NCI-H2081 (cell line): ENCODE results near the gene IDH2.
"Not testable (repeated sequence)": the region's sequence is repeated elsewhere in the genome, so short reads cannot be mapped to it uniquely, and the experiment has no call there.

Experiments used
- DNase-seq, 2 experiments: peaks; one replicate each; lab custom pipeline; 2025; lab: John Stamatoyannopoulos, UW

The IDH2 gene

DNA sequence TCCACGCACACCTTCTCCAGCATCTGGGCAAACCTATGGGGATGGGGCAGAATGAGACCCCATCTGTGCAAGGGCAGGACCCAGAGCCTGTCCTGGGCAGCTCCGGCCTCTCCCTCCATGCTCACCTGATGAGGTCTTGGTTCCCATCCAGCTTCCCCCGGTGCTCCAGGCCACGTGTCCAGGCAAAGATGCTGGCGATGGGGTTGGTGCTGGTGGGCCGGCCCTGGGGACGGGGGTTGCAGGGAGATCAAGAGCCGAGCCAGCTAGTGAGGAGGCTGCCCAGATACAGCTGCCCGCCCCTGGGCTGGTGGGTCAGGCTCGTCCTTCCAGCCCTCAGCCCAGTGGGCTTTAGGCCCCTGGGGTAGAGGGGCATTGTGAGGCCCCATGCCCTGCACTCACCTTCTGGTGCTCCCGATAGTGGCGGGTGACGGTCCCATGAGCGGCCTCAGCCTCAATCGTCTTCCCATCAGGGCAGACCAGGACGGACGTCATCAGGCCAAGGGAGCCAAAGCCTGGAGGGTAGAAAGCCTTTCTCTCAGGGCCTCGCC lies 17.3 kb downstream of the IDH2 start:
- no peak for DNase-seq

DNA sequence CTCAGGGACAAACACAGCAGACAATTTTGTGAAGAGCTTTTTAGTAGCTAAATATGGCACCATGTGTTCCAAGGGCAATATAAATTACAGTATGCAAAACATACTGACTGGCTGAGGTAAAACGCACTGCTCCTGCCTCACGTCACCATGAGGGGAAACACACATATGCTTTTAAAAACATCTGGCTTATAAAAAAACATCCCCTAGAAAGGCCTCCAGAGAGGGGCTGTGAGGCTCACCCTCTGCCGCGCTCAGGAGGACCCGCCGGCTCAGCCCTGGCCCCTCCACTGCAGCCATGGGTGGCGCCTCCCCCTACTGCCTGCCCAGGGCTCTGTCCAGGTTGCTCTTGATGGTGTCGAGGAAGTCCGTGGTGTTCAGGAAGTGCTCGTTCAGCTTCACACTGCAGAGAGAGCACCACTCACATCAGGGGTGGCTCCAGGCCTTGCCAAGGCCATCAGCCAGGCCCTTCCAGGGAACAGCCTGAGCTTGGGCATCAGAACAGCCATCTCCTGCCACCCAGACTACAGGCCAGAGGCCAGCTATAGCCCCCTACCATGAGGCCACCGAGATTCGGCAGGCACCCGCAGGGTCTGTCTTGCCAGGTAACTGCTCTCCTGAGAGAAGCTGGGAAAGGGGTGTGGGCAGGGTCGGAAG lies 18.2 kb downstream of the IDH2 start:
- no peak for DNase-seq

DNA sequence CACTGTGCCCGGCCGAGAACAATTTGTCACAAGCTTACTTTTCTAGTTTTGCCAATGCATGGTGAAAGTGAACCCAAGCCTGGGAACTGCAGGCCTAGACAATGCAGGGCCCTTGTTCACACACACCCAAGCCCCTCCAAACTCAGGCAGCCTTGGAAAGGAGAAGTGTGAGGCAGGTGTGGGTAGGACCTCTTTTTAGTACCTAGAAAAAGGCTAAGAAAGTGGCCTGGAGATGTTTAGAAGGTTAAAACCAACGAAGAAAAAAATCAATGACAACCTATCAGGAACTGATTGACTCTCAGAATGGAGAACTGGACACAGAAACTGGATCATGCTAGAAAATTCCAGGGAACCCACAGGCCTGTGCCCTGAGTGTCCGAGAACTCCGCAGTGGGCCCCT lies 18.8 kb downstream of the IDH2 start:
- no peak for DNase-seq

- no peak for DNase-seq
Measured at GRCh38 chr15:90082140-90082715, 20.0 kb downstream of the IDH2 start.

- no peak for DNase-seq
Measured at GRCh38 chr15:90080818-90081393, 21.4 kb downstream of the IDH2 start.

GRCh38 chr15:90080458-90080755 lies 21.9 kb downstream of the IDH2 start:
- no peak for DNase-seq

- DNase-seq: no peak
Measured at GRCh38 chr15:90079619-90080457, 22.4 kb downstream of the IDH2 start.

GRCh38 chr15:90078965-90079364 lies 23.3 kb downstream of the IDH2 start:
- DNase-seq: no peak

DNA sequence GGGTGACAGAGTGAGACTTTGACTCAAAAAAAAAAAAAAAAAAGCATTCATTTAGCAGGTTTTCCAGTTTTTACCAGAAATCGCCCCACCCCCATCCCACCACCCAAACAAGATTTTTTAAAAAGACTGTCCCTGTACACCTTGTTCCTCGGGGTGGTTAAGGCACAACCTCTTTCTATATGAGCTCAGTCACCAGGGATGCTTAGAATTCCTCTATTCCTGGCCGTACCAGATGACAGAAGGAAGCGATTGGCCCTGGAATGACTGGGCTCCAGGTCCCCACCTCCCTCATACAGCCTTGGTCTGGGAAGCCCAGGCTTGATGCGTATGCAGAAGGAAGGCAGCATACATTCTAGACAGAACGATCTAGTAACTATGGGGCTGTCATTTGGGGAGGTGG lies 25.6 kb downstream of the IDH2 start:
- DNase-seq: no peak

GRCh38 chr15:90075420-90076289 lies 26.6 kb downstream of the IDH2 start:
- DNase-seq: no peak

DNA sequence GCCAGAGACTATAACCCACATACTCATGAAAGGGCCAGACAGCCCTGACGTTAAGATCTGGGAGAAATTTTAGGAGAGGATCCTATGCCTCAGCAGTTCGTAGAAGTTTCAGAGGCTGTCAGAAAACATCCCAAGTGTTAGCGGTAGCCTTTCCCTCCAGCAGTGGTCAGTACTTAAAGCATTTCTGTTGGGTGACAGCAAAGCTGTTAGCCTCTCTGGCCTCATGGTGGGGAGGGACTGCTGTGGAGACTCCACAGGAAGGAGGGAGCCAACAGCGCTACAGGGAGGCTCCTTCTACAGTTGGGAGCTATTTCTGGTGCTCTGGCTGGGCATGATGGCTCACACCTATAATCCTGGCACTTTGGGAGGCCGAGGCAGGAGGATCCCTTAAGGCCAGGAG lies 27.4 kb downstream of the IDH2 start:
- no peak for DNase-seq

DNA sequence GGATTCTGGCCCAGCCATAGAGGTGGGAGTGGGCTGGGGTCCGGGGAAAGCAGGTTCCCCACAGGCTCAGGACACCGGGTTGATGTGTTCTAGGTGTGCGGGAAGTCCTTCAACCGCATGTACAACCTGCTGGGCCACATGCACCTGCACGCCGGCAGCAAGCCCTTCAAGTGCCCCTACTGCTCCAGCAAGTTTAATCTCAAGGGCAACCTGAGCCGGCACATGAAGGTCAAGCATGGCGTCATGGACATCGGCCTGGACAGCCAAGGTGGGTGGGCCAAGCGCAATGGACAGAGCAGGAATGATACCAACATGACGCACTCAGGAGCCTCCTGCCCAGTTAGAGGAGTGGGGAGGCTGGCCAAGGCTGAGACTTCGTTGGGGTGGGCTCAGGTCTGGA lies 28.2 kb downstream of the IDH2 start:
- no peak for DNase-seq

- DNase-seq: no peak
Measured at GRCh38 chr15:90072978-90073640, 29.2 kb downstream of the IDH2 start.

DNA sequence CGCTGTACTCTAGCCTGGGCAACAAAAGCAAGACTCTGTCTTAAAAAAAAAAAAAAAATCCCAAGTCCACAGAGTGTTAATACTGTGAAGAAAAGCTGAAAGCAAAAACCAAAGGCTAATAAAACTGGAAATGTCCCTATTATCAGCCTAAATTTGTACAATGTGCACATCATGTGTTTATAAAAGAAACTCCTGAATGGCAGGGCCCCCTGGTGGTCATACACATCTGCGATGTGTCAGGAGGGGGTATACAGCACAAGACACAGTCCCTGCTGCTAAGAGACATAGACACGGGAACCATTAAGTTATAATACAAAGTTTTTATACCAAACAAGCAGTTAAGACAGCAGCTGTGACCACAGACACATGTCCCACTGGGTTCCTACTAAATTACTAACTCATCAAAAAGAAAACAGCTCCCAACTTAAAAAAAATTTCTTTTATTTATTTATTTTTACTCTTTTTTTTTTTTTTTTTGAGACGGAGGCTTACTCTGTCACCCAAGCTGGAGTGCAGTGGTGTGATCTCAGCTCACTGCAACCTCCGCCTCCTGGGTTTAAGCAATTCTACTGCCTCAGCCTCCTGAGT lies 31.0 kb downstream of the IDH2 start:
- peak; percentile 82 to 85 for DNase-seq

DNA sequence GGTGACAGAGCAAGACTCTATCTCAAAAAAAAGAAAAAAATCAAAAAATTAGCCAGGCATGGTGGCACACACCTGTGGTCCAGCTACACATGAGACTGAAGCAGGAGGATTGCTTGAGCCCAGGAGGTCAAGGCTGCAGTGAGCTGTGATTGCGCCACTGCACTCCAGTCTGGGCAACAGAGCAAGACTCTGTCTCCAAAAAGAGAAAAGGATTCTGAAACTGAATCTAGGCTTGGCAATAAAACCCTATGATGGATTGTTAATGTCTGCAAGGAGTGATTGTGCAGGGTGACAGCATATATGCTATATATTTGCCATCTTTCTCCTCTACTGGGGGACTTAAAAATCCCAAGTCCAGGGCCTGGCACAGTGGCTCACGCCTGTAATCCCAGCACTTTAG lies 31.6 kb downstream of the IDH2 start:
- DNase-seq: not testable (repeated sequence)

DNA sequence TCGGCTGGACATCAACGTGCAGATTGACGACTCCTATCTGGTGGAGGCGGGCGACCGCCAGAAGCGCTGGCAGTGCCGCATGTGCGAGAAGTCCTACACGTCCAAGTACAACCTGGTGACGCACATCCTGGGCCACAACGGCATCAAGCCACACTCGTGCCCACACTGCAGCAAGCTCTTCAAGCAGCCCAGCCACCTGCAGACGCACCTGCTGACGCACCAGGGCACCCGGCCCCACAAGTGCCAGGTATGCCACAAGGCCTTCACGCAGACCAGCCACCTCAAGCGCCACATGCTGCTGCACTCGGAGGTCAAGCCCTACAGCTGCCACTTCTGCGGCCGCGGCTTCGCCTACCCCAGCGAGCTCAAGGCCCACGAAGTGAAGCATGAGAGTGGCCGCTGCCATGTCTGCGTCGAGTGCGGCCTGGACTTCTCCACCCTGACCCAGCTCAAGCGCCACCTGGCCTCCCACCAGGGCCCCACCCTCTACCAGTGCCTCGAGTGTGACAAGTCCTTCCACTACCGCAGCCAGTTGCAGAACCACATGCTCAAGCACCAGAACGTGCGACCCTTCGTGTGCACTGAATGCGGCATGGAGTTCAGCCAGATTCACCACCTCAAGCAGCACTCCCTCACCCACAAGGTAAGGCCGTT lies 34.2 kb downstream of the IDH2 start:
- DNase-seq: no peak

DNA sequence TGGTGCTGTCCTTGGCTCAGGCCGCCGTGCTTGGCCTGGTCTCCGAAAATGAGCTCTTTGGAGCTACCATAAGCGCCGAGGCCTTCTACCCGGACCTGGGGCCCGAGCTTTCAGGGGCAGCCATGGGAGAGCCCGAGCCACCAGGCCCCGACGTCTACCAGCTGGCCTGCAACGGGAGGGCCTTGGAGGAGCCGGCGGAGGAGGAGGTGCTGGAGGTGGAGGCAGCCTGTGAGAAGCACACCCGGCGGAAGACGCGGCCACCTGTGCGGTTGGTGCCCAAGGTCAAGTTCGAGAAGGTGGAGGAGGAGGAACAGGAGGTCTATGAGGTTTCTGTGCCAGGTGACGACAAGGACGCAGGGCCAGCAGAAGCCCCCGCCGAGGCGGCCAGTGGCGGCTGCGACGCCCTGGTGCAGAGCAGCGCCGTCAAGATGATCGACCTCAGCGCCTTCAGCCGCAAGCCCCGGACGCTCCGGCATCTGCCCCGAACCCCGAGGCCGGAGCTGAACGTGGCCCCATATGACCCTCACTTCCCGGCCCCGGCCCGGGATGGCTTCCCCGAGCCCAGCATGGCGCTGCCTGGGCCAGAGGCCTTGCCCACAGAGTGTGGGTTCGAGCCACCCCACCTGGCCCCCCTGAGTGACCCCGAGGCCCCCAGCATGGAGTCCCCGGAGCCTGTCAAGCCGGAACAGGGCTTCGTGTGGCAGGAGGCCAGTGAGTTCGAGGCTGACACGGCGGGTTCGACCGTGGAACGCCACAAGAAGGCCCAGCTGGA lies 34.9 kb downstream of the IDH2 start:
- no peak for DNase-seq

DNA sequence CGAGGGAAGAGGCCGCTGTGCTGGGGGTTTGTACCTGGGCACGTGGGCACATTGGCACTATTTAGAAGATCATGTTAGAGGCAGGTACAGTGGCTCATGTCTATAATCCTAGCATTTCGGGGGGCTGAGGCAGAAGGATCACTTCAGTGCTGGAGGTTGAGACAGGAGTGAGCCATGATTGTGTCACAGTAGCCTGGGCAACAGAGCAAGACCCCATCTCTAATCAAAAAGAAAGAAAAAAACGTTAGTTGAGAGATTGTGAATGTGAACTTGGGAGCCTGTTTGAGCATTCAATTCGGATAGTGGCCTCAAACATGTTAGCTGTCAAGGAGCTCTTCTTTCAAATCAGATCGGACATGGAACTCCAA lies 36.6 kb downstream of the IDH2 start:
- no peak for DNase-seq

DNA sequence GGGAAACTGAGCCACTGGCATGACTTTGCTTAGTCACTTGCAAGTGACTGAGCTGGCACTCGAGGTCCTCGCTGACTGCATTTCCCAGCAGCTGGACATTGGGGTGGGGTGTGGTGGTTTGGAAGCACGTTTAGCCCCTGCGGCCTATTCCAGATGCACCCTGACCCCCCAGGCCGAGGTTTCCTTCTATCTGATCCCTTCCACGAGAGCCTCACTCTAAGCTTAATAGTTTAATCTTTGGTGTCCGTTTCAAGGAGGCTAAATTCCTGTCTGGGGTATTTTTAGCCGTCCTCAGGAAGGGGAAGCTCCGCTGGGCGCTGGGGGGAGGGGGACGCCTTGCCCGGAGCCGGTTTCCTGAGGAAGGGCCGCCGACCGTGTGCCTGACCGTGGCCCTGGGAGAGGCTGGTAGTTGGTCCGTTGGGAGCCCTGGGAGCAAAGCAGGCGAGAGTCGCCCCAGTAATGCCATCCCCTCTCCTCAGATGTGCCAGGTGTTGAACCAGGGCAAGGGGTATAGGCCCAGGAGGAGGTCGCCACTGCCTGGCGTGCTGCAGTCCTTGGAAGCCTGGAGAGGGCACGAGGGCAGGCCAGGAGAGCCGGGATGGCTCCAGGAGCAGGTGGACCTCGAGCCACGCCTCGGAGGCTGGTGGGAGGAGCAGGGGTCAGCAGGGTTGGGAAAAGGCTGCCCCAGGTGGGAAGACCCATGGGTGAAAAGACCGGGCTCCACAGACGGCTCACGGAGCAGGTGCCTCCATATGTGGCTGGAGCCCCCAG lies 37.2 kb downstream of the IDH2 start:
- DNase-seq: no peak
